Vagina (tissue), 2 donors: Measurements from ENCODE around the gene TUT4.

ENCODE experiments used
- CTCF ChIP-seq, 3 experiments: fragments of 450-650 bp in 2 of 3; fragments of 200-600 bp in 1 of 3; sonication (generic) in 1 of 3; IDR thresholded peaks; one replicate each; pipeline ENCODE4 v1.5.1; 2017 to 2019; ENCODE audit warnings: antibody characterized with exemption in 3 of 3, mild to moderate bottlenecking in 2 of 3, moderate library complexity in 2 of 3
- POLR2A ChIP-seq, 2 donors: fragments of 450-650 bp; IDR thresholded peaks; one replicate each; pipeline ENCODE4 v1.6.1; 2017; ENCODE audit warnings: antibody characterized with exemption in 2 of 2, mild to moderate bottlenecking in 2 of 2, moderate library complexity in 2 of 2
- POLR2AphosphoS5 ChIP-seq, 2 donors: sonication (generic); formaldehyde crosslinking; IDR thresholded peaks; one replicate each; pipeline ENCODE4 v1.9.0; 2017; ENCODE audit warnings: antibody characterized with exemption in 2 of 2, mild to moderate bottlenecking in 2 of 2, low read depth in 1 of 2; ENCODE audit not compliant: insufficient read depth in 1 of 2

GRCh38 chr1:52593495-52593894 is 40.6 kb upstream of the TUT4 start:
- TF ChIP-seq POLR2A (IDR thresholded peaks at IDR 0.05) (no peak), CTCF (IDR thresholded peaks at IDR 0.05) (no peak), POLR2AphosphoS5 (IDR thresholded peaks at IDR 0.05; ENCODE audit: insufficient read depth in 1 of 2, low read depth in 1 of 2) (no peak)
